ENCODE results near the gene FCHSD2.
"Not testable (repeated sequence)": the region's sequence is repeated elsewhere in the genome, so short reads cannot be mapped to it uniquely, and the experiment has no call there.

FCHSD2 gene

DNA sequence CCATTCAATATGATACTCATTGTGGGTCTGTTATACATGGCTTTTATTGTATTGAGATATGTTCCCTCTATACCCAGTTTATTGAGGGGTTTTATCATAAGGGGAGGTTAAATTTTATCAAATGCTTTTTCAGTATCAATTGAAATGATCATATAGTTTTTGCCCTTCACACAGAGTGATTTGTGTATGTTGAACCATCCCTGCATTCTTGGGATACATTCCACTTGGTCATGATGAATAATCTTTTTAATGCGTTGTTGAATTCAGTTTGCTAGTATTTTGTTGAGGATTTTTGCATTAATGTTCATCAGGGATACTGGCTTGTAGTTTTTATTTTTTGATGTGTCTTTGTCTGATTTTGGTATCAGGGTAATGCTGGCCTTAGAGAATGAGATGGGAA is 229.9 kb downstream of the FCHSD2 start:
- DNase-seq = no peak

DNA sequence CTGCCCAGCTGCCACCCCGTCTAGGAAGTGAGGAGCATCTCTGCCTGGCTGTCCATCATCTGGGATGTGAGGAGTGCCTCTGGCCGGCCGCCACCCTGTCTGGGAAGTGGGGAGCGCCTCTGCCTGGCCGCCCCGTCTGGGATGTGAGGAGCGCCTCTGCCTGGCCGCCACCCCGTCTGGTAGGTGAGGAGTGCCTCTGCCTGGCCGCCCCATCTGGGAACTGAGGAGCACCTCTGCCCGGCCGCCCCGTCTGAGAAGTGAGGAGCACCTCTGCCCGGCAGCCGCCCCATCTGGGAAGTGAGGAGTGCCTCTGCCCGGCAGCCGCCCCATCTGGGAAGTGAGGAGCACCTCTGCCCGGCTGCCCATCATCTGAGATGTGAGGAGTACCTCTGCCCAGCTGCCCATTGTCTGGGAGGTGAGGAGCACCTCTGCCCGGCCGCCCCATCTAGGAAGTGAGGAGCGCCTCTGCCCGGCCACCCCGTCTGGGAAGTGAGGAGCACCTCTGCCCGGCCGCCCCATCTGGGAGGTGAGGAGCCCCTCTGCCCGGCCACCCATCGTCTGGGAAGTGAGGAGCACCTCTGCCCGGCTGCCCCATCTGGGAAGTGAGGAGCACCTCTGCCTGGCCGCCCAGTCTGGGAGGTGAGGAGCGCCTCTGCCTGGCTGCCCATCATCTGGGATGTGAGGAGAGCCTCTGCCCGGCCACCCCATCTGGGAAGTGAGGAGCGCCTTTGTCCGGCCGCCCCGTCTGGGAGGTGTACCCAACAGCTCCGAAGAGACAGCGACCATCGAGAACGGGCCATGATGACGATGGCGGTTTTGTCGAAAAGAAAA is 232.3 kb downstream of the FCHSD2 start:
- not testable (repeated sequence) for DNase-seq

GRCh38 chr11:72908032-72908676 is 234.0 kb downstream of the FCHSD2 start:
- DNase-seq = no peak

GRCh38 chr11:72904016-72904415 is 238.1 kb downstream of the FCHSD2 start:
- no peak for DNase-seq

- DNase-seq = no peak
These were observed 240.7 kb downstream of the FCHSD2 start for GRCh38 chr11:72901374-72901773.

GRCh38 chr11:72900013-72900412 is 242.1 kb downstream of the FCHSD2 start:
- no peak for DNase-seq

DNA sequence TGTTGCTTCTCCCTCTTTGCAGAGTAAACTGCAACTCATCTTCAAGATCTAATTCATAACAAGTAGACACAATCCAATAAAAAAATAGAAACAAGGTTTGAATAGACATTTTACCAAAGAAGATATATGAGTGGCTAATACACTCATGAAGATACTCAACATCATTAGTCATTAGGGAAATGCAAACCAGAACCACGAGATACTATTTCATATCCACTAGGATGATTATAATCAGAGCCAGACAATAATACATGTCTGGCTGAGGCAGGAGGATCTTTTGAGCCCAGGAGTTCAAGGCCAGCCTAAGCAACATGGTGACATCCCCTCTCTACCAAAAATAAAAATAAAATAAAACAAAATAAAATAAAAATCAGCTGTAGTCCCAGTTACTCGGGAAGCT is 242.9 kb downstream of the FCHSD2 start:
- no peak for DNase-seq

DNA sequence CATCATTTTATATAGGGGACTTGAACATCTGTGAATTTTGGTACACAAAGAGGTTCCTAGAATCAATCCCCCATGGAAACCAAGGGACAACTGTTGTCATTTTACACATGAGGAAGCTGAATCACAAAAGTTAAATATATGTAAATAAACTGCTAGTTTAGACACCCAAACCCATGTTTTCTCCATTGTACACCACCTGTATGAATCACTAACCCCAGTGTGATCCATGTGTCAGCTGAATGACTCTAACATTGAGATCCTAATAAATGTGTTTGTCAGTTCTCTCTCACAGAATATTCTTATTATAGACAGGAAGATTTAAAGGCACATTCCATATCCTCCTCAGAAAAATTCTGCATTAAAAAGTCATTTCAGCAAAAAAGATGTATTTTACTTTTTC is 244.6 kb downstream of the FCHSD2 start:
- no peak for DNase-seq

GRCh38 chr11:72896431-72896830 is 245.7 kb downstream of the FCHSD2 start:
- no peak for DNase-seq

DNA sequence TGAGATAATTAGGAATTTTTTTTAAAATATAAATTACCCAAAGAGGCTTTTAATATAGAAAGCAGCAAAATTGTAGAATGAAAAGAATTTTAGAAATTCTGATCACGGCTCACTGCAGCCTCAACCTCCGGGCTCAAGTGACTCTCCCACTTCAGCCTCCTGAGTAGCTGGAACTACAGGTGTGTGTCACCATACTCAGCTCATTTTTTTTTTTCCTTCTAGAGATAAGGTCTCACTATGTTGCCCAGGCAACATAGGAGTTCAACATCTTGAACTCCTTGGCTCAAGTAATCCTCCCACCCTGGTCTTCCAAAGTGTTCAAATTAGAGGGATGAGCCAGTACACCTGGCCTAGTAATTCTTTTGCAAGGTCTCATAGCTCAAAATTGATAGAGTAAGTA is 251.2 kb downstream of the FCHSD2 start:
- no peak for DNase-seq

DNA sequence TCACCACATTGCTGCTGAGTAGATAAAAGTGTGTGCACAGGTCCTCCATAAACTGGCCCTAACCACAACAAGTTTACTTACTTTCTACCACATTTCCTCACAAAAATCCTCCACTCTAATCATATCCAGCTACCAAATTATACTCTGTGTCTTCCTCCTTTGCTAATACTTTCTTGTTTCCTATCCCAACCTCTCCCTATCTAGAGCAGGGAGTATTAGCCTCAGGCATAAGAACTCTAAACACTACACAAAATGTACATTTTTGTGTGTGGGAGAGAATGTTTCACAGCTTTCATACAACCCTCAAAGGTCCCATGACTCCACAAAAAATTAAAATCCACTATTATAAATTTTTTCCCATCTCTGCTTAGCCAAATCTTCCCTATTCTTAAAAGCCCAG is 255.5 kb downstream of the FCHSD2 start:
- DNase-seq = no peak

DNA sequence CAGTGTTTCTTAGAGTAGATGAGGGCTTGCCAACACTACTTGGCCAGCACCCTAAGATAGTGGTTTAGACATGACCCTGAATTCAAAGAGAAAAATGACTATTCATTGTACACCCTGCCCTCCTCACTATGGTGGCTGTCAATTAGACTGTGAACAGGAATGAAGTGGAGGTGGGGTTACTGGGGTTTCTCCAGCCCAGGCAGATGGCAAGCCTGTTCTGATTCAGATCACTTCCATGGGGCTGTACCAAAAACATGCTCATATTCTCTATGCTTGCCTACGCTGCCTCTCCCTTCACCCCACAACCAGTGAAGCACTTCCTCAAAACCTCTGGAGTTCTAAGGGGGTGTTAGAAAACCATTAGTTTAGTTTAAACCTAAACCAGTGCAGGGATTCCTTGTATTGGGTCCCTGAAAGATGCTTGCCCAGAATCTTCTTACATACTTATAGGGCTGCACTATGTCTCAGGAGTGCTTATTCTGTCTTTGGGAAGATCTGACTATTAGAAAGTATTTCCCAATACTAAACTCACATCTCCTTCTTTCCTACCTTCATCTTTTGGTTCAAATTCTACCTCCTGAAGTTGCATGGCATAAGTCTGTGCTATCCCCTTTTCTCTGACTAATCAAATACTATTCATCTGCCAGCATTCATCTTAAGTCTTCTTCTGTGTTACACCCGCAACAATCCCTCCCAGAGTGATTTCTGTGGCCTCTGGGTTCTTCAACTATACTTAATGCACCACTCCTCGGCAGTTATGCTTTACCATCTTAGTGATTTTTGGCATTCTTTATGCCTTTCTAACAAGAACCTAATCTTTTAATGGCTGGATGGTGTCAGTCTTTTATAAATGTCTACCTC is 256.1 kb downstream of the FCHSD2 start:
- DNase-seq = no peak

DNA sequence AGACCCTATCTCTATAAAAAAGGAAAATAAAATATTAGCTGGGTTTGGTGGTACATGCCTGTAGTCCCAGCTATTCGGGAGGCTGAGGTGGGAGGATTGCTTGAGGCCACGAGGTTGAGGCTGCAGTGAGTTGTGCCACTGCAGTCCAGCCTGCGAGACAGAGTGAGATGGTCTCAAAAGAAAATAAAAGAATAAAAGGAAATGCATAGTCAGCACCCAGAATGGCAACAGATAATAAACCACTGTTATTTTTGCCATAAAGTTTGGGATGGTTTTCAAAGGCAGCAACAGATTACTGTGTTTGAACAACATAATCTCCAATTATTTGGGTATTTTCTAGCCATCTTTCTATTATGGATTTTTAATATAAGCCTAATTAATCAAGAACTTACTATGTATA is 266.0 kb downstream of the FCHSD2 start:
- no peak for DNase-seq

DNA sequence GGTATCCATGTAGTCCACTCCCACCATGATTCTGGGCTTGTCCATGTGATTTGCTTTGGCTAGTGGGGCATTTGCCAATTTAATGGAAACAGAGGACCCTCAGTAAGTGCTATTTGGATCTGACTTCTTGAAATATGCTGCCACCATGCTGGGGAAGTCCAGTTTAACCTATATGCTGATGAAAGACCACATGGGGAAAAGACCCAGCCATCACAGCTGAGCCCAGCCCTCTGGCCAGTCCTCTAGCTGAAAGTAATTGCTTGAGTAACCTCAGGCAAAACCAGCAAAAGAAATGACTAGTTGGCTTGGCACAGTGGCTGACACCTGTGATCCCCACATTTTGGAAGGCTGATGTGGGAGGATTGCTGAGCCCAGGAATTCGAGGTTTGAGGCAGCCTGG is 266.4 kb downstream of the FCHSD2 start:
- no peak for DNase-seq

DNA sequence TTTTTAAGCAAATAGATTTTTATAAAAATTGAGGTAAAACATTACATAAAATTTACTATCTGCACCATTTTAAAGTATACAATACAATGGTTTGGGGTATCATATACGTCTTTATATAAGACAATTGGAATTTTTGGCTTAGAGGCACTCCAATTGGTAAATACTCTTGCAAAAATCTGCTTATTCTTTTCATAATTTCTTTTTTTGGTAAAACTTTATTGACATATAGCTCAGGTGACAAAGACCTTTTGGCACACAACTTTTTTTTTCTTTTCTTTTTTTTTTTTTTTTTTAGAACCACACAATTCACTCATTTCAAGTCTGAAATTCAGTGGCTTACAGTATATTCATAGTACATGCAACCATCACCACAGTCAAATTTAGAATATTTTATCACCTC is 270.1 kb downstream of the FCHSD2 start:
- no peak for DNase-seq

DNA sequence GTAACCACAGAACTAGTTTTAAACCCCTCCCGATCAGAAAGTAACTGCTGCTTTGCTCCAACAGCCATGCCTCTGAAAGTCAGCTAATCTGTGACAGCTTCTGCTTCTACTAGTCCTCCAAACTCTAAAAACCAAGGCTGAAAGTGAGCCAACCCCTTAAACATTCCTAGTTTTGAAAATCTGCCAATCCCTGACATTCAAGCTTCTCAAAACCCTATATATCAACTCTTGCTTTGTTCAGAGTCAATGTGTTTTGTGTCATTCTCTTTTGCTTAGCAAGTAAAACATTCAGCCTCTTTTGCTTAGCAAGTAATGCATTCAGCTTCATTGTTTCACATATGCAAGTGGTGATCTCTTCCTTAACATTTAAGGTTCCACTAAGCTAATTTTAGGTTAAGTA is 271.0 kb downstream of the FCHSD2 start:
- DNase-seq = no peak

GRCh38 chr11:72869831-72870230 is 272.3 kb downstream of the FCHSD2 start:
- DNase-seq = no peak

DNA sequence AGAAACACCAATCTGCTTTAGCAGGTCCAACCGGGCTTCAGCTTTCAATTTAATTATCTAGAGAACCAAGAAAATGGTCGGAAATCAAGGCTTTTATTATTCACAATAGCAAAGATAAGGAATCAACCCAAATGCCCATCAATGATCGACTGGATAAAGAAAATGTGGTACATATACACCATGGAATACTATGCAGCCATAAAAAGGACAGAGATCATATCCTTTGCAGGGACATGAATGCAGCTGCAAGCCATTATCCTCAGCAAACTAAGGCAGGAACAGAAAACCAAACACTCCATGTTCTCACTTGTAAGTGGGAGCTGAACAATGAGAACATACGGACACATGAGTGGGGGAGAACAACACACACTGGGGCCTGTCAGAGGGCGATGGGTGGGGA is 274.1 kb downstream of the FCHSD2 start:
- no peak for DNase-seq

GRCh38 chr11:72864702-72865655 is 277.1 kb downstream of the FCHSD2 start:
- DNase-seq = no peak

- DNase-seq = no peak
These were observed 278.2 kb downstream of the FCHSD2 start for GRCh38 chr11:72863916-72864315.

DNA sequence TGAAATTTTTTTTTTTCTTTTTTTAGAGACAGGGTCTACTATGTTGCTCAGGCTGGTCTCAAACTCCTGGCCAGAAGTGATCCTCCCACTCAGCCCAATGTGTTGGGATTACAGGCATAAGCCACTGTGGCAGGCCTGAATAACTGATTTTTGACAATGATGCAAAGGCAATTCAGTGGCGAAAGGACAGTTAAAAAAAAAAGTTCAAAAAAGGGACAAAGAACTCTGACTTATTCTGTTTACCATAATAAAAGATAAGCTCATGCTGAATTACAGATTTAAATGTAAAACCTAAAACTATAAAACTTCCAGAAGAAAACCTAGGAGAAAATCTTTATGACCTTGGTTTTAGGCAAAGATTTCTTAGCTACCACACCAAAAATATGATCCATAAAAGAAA is 279.0 kb downstream of the FCHSD2 start:
- DNase-seq = no peak

GRCh38 chr11:72860592-72860991 is 281.5 kb downstream of the FCHSD2 start:
- no peak for DNase-seq

GRCh38 chr11:72860010-72860409 is 282.1 kb downstream of the FCHSD2 start:
- no peak for DNase-seq

All from NCI-H2029 (cell line).